Natural killer cell (primary cell): ENCODE results near the gene URGCP. TPM values are rescaled to one million over a fixed set of nuclear protein-coding genes. Genes with fewer than 3 reads are reported as not detected.
A peak's percentile ranks its signal among the peaks of the same experiment; 100 is the strongest.

ENCODE experiments used
- ATAC-seq, 3 donors: fragments of 150-1000 bp in 2 of 3; fragments of 200-7000 bp in 1 of 3; cut with Tn5 transposase; 1 replicate in 1 of 3; 2 replicates in 2 of 3; pipeline ENCODE4 v1.10.0; 2021; ENCODE audit warnings: mild to moderate bottlenecking in 2 of 3, moderate library complexity in 2 of 3
- DNase-seq, 2 donors: peaks; one replicate each; pipeline versions ENCODE4 v3.0.0 to v3.0.0-alpha.2; 2013 to 2021; ENCODE audit warnings: mixed read lengths in 1 of 2
- H3K27ac ChIP-seq: one replicate; pipeline ENCODE4 v1.5.1; 2013; ENCODE audit warnings: mild to moderate bottlenecking, low read length
- H3K27me3 ChIP-seq: one replicate; pipeline ENCODE4 v1.6.1; 2013; ENCODE audit warnings: low read length; ENCODE audit not compliant: control insufficient read depth, insufficient read depth
- H3K36me3 ChIP-seq: one replicate; pipeline ENCODE4 v1.6.1; 2013; ENCODE audit warnings: low read length; ENCODE audit not compliant: control insufficient read depth, insufficient read depth
- H3K4me1 ChIP-seq: one replicate; pipeline ENCODE4 v1.6.1; 2013; ENCODE audit warnings: low read length; ENCODE audit not compliant: control insufficient read depth, insufficient read depth
- H3K4me3 ChIP-seq: one replicate; pipeline ENCODE4 v1.5.1; 2013; ENCODE audit warnings: low read length
- H3K9me3 ChIP-seq: one replicate; pipeline ENCODE4 v1.6.1; 2013; ENCODE audit warnings: low read length; ENCODE audit not compliant: control insufficient read depth, insufficient read depth
- H3K27ac Mint-ChIP-seq, 2 donors: one replicate each; pipeline ENCODE4 v1.8.0; 2022; ENCODE audit warnings: mild to moderate bottlenecking in 2 of 2, mixed read lengths in 2 of 2, moderate library complexity in 1 of 2
- H3K27me3 Mint-ChIP-seq, 2 donors: one replicate each; pipeline ENCODE4 v1.8.0; 2022; ENCODE audit warnings: low read depth in 2 of 2, mixed read lengths in 2 of 2
- H3K36me3 Mint-ChIP-seq: one replicate; pipeline ENCODE4 v1.8.0; 2022; ENCODE audit warnings: mixed read lengths
- H3K4me1 Mint-ChIP-seq, 2 donors: one replicate each; pipeline ENCODE4 v1.8.0; 2022; ENCODE audit warnings: mixed read lengths in 2 of 2
- H3K4me3 Mint-ChIP-seq: one replicate; pipeline ENCODE4 v1.8.0; 2022; ENCODE audit warnings: mild to moderate bottlenecking, moderate library complexity, mixed read lengths
- H3K9me3 Mint-ChIP-seq, 2 donors: one replicate each; pipeline ENCODE4 v1.8.0; 2022; ENCODE audit warnings: mixed read lengths in 2 of 2
- CTCF ChIP-seq: fragments of 200-600 bp; IDR thresholded peaks from one replicate; pipeline ENCODE4 v1.8.0; 2022; ENCODE audit warnings: antibody characterized with exemption
- WGBS: methylation state at CpG from one replicate; pipeline ENCODE4 v1.1.7; 2013; ENCODE audit warnings: missing lambda C conversion rate; ENCODE audit not compliant: insufficient coverage; 5-methylcytosine and 5-hydroxymethylcytosine counted together
- intact Hi-C: fragments of 100-400 bp; cut with micrococcal nuclease; formaldehyde crosslinking; loops from one replicate; pipeline ENCODE4 v1.14.2; 2022
- total RNA-seq, 4 donors: library from RNA; stranded (reverse); fragments of 120-200 nt in 1 of 4; gene quantifications; one replicate each; pipeline versions ENCODE4 v1.2.3 to v1.2.4, GENCODE V29; 2013 to 2022

URGCP gene
- total RNA-seq, 3 donors from 2014 or later (not counting 1 experiment from before 2014, with no cell fraction given), result 11.5 to 24.4 (median 21.5) TPM

GRCh38 chr7:43856996-43857395 lies 49.4 kb downstream of the URGCP start:
- Mint-ChIP-seq H3K4me1 (no peaks in the 10 kb centered on the region), H3K27me3 (peaks cover 3 to 10% of the 10 kb centered on the region in 2 donors), H3K4me3 (no peak overlapping the region), H3K27ac (no peak overlapping the region), H3K9me3 (no peaks in the 10 kb centered on the region), H3K36me3 (no peaks in the 10 kb centered on the region)
- no peak for TF ChIP-seq CTCF
- intact Hi-C loops, result no loop called here
- ATAC-seq (no peak), DNase-seq (no peak)
- Histone ChIP-seq H3K9me3 (no peaks in the 10 kb centered on the region), H3K27me3 (no peaks in the 10 kb centered on the region), H3K27ac (no peak overlapping the region), H3K36me3 (no peaks in the 10 kb centered on the region), H3K4me1 (no peaks in the 10 kb centered on the region), H3K4me3 (no peak overlapping the region)
- WGBS, result 100% methylated on average over 1 of the region's 1 CpG

- Histone ChIP-seq H3K4me1 (no peaks in the 10 kb centered on the region), H3K9me3 (no peaks in the 10 kb centered on the region), H3K27ac (no peak overlapping the region), H3K36me3 (no peaks in the 10 kb centered on the region), H3K4me3 (no peak overlapping the region), H3K27me3 (no peaks in the 10 kb centered on the region)
- peak in 1 of 3 donors; percentile 14 for ATAC-seq
- Mint-ChIP-seq H3K27me3 (peaks cover 3 to 10% of the 10 kb centered on the region in 2 donors), H3K9me3 (no peaks in the 10 kb centered on the region), H3K36me3 (no peaks in the 10 kb centered on the region), H3K27ac (no peak overlapping the region), H3K4me1 (no peaks in the 10 kb centered on the region), H3K4me3 (no peak overlapping the region)
- no peak for TF ChIP-seq CTCF
- 86% methylated on average over 4 of the region's 4 CpGs for WGBS
- intact Hi-C loops, result no loop called here
- no peak for DNase-seq
Observed at GRCh38 chr7:43856316-43856715, 50.1 kb downstream of the URGCP start.

GRCh38 chr7:43855176-43855575 lies 51.2 kb downstream of the URGCP start:
- Histone ChIP-seq H3K27me3 (no peaks in the 10 kb centered on the region), H3K9me3 (no peaks in the 10 kb centered on the region), H3K27ac (no peak overlapping the region), H3K4me3 (no peak overlapping the region), H3K36me3 (no peaks in the 10 kb centered on the region), H3K4me1 (peaks cover 8% of the 10 kb centered on the region)
- no peaks in the 10 kb centered on the region for H3K9me3 Mint-ChIP-seq
- H3K4me3 Mint-ChIP-seq, result no peak overlapping the region
- peaks cover 0 to 3% of the 10 kb centered on the region in 2 donors for H3K27me3 Mint-ChIP-seq
- TF ChIP-seq CTCF, result no peak
- no peak overlapping the region for H3K27ac Mint-ChIP-seq
- ATAC-seq (no peak), DNase-seq (no peak)
- peaks cover 10% of the 10 kb centered on the region in 2 donors for H3K4me1 Mint-ChIP-seq
- intact Hi-C loops, result no loop called here
- no peaks in the 10 kb centered on the region for H3K36me3 Mint-ChIP-seq

- ATAC-seq (no peak), DNase-seq (no peak)
- Histone ChIP-seq H3K9me3 (no peaks in the 10 kb centered on the region), H3K4me3 (no peak overlapping the region), H3K36me3 (no peaks in the 10 kb centered on the region), H3K27ac (no peak overlapping the region), H3K4me1 (peaks cover 15% of the 10 kb centered on the region), H3K27me3 (no peaks in the 10 kb centered on the region)
- H3K27me3 Mint-ChIP-seq, result no peaks in the 10 kb centered on the region
- whole genome bisulfite sequencing, result 100% methylated on average over 2 of the region's 2 CpGs
- H3K4me3 Mint-ChIP-seq, result no peak overlapping the region
- no peak overlapping the region for H3K27ac Mint-ChIP-seq
- H3K9me3 Mint-ChIP-seq, result no peaks in the 10 kb centered on the region
- no peak for TF ChIP-seq CTCF
- H3K4me1 Mint-ChIP-seq, result peaks cover 16% of the 10 kb centered on the region in 2 donors
- H3K36me3 Mint-ChIP-seq, result no peaks in the 10 kb centered on the region
- intact Hi-C loops, result no loop called here
Observed at GRCh38 chr7:43851805-43852204, 54.6 kb downstream of the URGCP start.
